ENCODE measurements around the gene SSTR5. TPM values are rescaled to one million over a fixed set of nuclear protein-coding genes. Genes with fewer than 3 reads are reported as not detected.
A peak's percentile ranks its signal among the peaks of the same experiment; 100 is the strongest.

SSTR5 gene
- total and polyA plus RNA-seq, 2 of the 4 experiments (the other 2 are of a cell fraction), result not detected

DNA sequence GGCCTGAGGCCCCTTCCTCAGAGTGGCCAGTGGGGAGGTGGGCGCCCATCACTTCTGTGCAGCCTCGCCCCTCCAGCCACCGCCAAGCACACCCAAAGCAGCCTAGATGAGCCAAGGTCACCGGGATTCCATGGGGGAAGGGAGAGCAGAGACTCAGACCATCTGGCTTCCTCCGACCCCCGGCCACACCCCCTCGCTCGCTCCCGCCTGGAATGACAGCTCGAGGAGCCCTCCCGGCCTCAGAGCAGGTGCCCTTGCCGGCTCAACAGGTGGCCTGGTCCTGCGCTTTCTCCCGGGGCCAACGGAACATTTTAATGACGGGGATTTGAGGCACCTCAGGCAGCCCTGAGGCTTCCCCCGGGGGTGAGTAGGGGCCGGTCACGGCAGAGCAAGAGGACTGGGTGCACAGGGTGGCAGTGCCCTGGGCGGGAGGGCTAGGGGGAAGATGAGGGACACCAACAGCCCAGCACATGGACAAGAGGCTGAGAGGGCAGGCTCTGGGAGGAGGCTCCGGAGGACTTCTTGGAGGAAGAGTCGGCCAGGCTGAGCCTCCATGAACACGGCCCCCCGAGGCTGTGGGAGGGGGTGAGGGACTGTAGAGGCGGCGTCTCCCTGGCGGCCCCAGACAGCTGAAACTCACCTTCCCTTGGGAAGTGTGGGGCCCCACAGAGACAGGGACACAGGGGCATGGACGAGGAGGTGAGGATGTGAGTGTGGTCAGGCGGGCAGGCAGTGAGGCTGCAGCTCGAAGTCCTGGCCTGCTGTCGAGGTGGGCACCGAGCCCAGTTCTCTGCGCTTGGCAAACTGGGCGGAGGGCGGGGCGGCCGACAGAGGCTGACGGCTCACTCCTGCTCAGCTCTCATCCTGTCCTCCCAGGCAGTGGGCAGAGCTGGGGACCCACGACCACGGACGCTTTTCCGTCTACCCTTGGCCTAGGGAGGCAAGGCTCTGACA is 36.0 kb downstream of the SSTR5 start:
- CTCF ChIA-PET, result no interaction called here
- Histone ChIP-seq H3K4me2 (ENCODE audit: low read depth, low read length) (no peak overlapping the region), H3K9me3 (ENCODE audit: control insufficient read depth, insufficient read depth, low read length) (no peaks in the 10 kb centered on the region), H4K8ac (ENCODE audit: low read depth in 2 of 2, low read length in 2 of 2) (no peak overlapping the region), H4K91ac (ENCODE audit: insufficient read depth, low read depth, low read length) (no peak overlapping the region), H2BK5ac (ENCODE audit: low read depth, low read length, poor library complexity, severe bottlenecking) (no peak overlapping the region), H2AFZ (replicated peaks; ENCODE audit: low read length, poor library complexity) (no peak overlapping the region), H2BK15ac (ENCODE audit: low read depth, low read length) (no peak overlapping the region), H2BK120ac (ENCODE audit: low read depth, low read length) (no peak overlapping the region), H3K4ac (ENCODE audit: low read depth, low read length) (no peak overlapping the region), H3K9ac (ENCODE audit: low read depth, low read length) (no peak overlapping the region), H3K18ac (ENCODE audit: low read depth, low read length) (no peak overlapping the region), H3K36me3 (ENCODE audit: control insufficient read depth, insufficient read depth, low read length) (no peaks in the 10 kb centered on the region), H4K20me1 (ENCODE audit: insufficient read depth, low read length) (no peaks in the 10 kb centered on the region; the same call in 1 of the 2 replicates), H3K23ac (ENCODE audit: low read depth, low read length) (no peak overlapping the region), H3K56ac (ENCODE audit: extremely low read depth, insufficient read depth, low read length) (no peak overlapping the region), H2AK9ac (replicated peaks; ENCODE audit: low read depth, low read length, poor library complexity) (no peak overlapping the region), H3K27me3 (ENCODE audit: control insufficient read depth, insufficient read depth, low read length) (peaks cover 57% of the 10 kb centered on the region), H2AK5ac (ENCODE audit: low read depth, low read length) (no peak overlapping the region), H3K79me1 (ENCODE audit: low read depth in 1 of 2, low read length in 2 of 2) (no peaks in the 10 kb centered on the region), H3K4me1 (ENCODE audit: control insufficient read depth, insufficient read depth, low read length) (no peaks in the 10 kb centered on the region), H3K4me3 (ENCODE audit: insufficient read depth, low read depth, low read length) (no peak overlapping the region), H3K27ac (ENCODE audit: insufficient read depth, low read length) (no peak overlapping the region), H4K5ac (ENCODE audit: low read depth, low read length) (no peak overlapping the region), H3K14ac (replicated peaks; ENCODE audit: low read depth, low read length) (no peak overlapping the region), H2BK20ac (ENCODE audit: low read depth, low read length) (no peak overlapping the region), H3K9me1 (ENCODE audit: insufficient read depth, low read length) (no peaks in the 10 kb centered on the region)
- POLR2A ChIA-PET (ENCODE audit: unreplicated experiment), result no interaction called here
- intact Hi-C loops (cut with micrococcal nuclease) (no loop called here), dilution Hi-C loops (cut with HindIII; ENCODE audit: low sequenced_read_pairs, unreplicated experiment) (no loop called here), in situ Hi-C loops (cut with MboI; ENCODE audit: low sequenced_read_pairs) (no loop called here)
- ATAC-seq (ENCODE audit: low read depth), result peak; percentile 28; the same call in 1 of the 2 replicates
- WGBS, 2 experiments (ENCODE audit: extremely low coverage in 2 of 2, insufficient read length in 1 of 2), result 49% methylated on average over 14 of the region's 42 CpGs; no CpG with 5 or more reads in 1 of the 2 experiments
- TF ChIP-seq CTCF (conservative IDR thresholded peaks at IDR 0.05; ENCODE audit: low read depth, low read length) (no peak), RFX5 (IDR thresholded peaks at IDR 0.05; ENCODE audit: low read depth, low read length) (no peak), RAD21 (IDR thresholded peaks at IDR 0.05; ENCODE audit: low read length) (no peak), CHD1 (IDR thresholded peaks at IDR 0.05; ENCODE audit: low read depth, low read length) (no peak)
- peak; percentile 0 for DNase-seq
- no TSS peak for BruUV-seq (replicated peaks)

Data from IMR-90 (cell line).